GM18517 (cell line): ENCODE measurements around the gene PRG3.
"Not testable (repeated sequence)": the region's sequence is repeated elsewhere in the genome, so short reads cannot be mapped to it uniquely, and the experiment has no call there.

Source experiments
- ATAC-seq: cut with Tn5 transposase; IDR thresholded peaks from one replicate; pipeline ENCODE4 v1.9.1; 2021; ENCODE audit warnings: mild to moderate bottlenecking, moderate library complexity; ENCODE audit not compliant: unreplicated experiment

PRG3 gene

GRCh38 chr11:57361420-57361819, 19.5 kb downstream of the PRG3 start:
- not testable (repeated sequence) for ATAC-seq

- no peak for ATAC-seq
Measured at GRCh38 chr11:57360991-57361390, 20.0 kb downstream of the PRG3 start.

- ATAC-seq = no peak
Measured at GRCh38 chr11:57359896-57360690, 20.9 kb downstream of the PRG3 start.

GRCh38 chr11:57359396-57359795, 21.6 kb downstream of the PRG3 start:
- ATAC-seq = no peak

GRCh38 chr11:57358991-57359390, 22.0 kb downstream of the PRG3 start:
- no peak for ATAC-seq

- no peak for ATAC-seq
Measured at GRCh38 chr11:57358543-57358961, 22.4 kb downstream of the PRG3 start.

GRCh38 chr11:57357856-57358255, 23.1 kb downstream of the PRG3 start:
- no peak for ATAC-seq

GRCh38 chr11:57357310-57357709, 23.6 kb downstream of the PRG3 start:
- ATAC-seq = no peak

- ATAC-seq = no peak
Measured at GRCh38 chr11:57356268-57356667, 24.7 kb downstream of the PRG3 start.

GRCh38 chr11:57354699-57355098, 26.3 kb downstream of the PRG3 start:
- ATAC-seq = no peak

- no peak for ATAC-seq
Measured at GRCh38 chr11:57353852-57354251, 27.1 kb downstream of the PRG3 start.

GRCh38 chr11:57353446-57353845, 27.5 kb downstream of the PRG3 start:
- ATAC-seq = no peak

- no peak for ATAC-seq
Measured at GRCh38 chr11:57353036-57353435, 27.9 kb downstream of the PRG3 start.

GRCh38 chr11:57349491-57350274, 31.3 kb downstream of the PRG3 start:
- ATAC-seq = no peak

- ATAC-seq = no peak
Measured at GRCh38 chr11:57348636-57349313, 32.2 kb downstream of the PRG3 start.

GRCh38 chr11:57348052-57348451, 32.9 kb downstream of the PRG3 start:
- ATAC-seq = no peak

GRCh38 chr11:57347336-57347735, 33.6 kb downstream of the PRG3 start:
- no peak for ATAC-seq

- peak; percentile 69 for ATAC-seq
Measured at GRCh38 chr11:57345555-57346211, 35.3 kb downstream of the PRG3 start.

- ATAC-seq = no peak
Measured at GRCh38 chr11:57344826-57345225, 36.1 kb downstream of the PRG3 start.

GRCh38 chr11:57343825-57344224, 37.1 kb downstream of the PRG3 start:
- no peak for ATAC-seq

GRCh38 chr11:57342702-57343101, 38.2 kb downstream of the PRG3 start:
- ATAC-seq = no peak
